Fibroblast of lung (primary cell): ENCODE results near the gene PPP2R5C. TPM values are rescaled to one million over a fixed set of nuclear protein-coding genes. Genes with fewer than 3 reads are reported as not detected.
"Not testable (repeated sequence)": the region's sequence is repeated elsewhere in the genome, so short reads cannot be mapped to it uniquely, and the experiment has no call there.

Source experiments
- DNase-seq, 2 donors: peaks; one replicate each; pipeline versions ENCODE4 v3.0.0 to v3.0.0-alpha.2; 2010; ENCODE audit warnings: low read depth in 2 of 2
- H2AFZ ChIP-seq: 2 replicates; pipeline ENCODE4 v1.5.1; 2012; ENCODE audit warnings: low read length, control low read depth, inconsistent platforms
- H3K27ac ChIP-seq: 2 replicates; pipeline ENCODE4 v1.5.1; 2011; ENCODE audit warnings: low read length, control low read depth; ENCODE audit not compliant: insufficient read depth
- H3K27me3 ChIP-seq: 2 replicates; pipeline ENCODE4 v1.5.1; 2011; ENCODE audit warnings: mild to moderate bottlenecking, low read length; ENCODE audit not compliant: control insufficient read depth, insufficient read depth
- H3K36me3 ChIP-seq: 2 replicates; pipeline ENCODE4 v1.5.1; 2011; ENCODE audit warnings: low read length; ENCODE audit not compliant: control insufficient read depth, insufficient read depth
- H3K4me1 ChIP-seq: 2 replicates; pipeline ENCODE4 v1.5.1; 2011; ENCODE audit warnings: low read length; ENCODE audit not compliant: control insufficient read depth, insufficient read depth; ENCODE audit errors: extremely low read depth
- H3K4me2 ChIP-seq: 2 replicates; pipeline ENCODE4 v1.5.1; 2011; ENCODE audit warnings: low read length, control low read depth; ENCODE audit not compliant: insufficient read depth; ENCODE audit errors: extremely low read depth
- H3K4me3 ChIP-seq, 4 experiments: fragments of 200-600 bp in 1 of 4; sonication (generic) in 1 of 4; replicated peaks in 1 of 4; 2 replicates each; pipeline ENCODE4 v1.5.1; 2011 to 2016; ENCODE audit warnings: low read length in 4 of 4, low read depth in 3 of 4, mild to moderate bottlenecking in 3 of 4, control low read depth in 2 of 4, inconsistent platforms in 1 of 4, mixed read lengths in 1 of 4; ENCODE audit not compliant: insufficient read depth in 1 of 4; ENCODE audit errors: control extremely low read depth in 1 of 4
- H3K79me2 ChIP-seq: 2 replicates; pipeline ENCODE4 v1.5.1; 2012; ENCODE audit warnings: mild to moderate bottlenecking, low read length, inconsistent platforms; ENCODE audit not compliant: control insufficient read depth, insufficient read depth
- H3K9ac ChIP-seq: 2 replicates; pipeline ENCODE4 v1.5.1; 2011; ENCODE audit warnings: mild to moderate bottlenecking, low read length, control low read depth; ENCODE audit not compliant: insufficient read depth
- H3K9me3 ChIP-seq: 2 replicates; pipeline ENCODE4 v1.5.1; 2012; ENCODE audit warnings: low read depth, low read length; ENCODE audit not compliant: control insufficient read depth, insufficient read depth
- H4K20me1 ChIP-seq: 2 replicates; pipeline ENCODE4 v1.5.1; 2011; ENCODE audit warnings: low read length; ENCODE audit not compliant: control insufficient read depth, insufficient read depth; ENCODE audit errors: extremely low read depth
- CTCF ChIP-seq, 2 donors: IDR thresholded peaks in 1 of 2; conservative IDR thresholded peaks in 1 of 2; 1 replicate in 1 of 2; 2 replicates in 1 of 2; pipeline ENCODE4 v1.5.1; 2011 to 2012; ENCODE audit warnings: low read length in 2 of 2, control low read depth in 1 of 2, inconsistent platforms in 1 of 2, low read depth in 1 of 2, mild to moderate bottlenecking in 1 of 2
- EZH2 ChIP-seq: IDR thresholded peaks from 2 replicates; pipeline ENCODE4 v1.5.1; 2012; ENCODE audit warnings: low read length, control low read depth, mild to moderate bottlenecking; ENCODE audit errors: missing control alignments
- polyA plus RNA-seq, 2 donors: library from polyadenylated mRNA; depleted of rRNA in 1 of 2; stranded (reverse) in 1 of 2; unstranded in 1 of 2; fragments of >200 nt; gene quantifications; 2 replicates each; pipeline ENCODE4 v1.2.1, GENCODE V29; 2011 to 2012; ENCODE audit warnings: missing spikeins in 1 of 2
- total RNA-seq: library from RNA; depleted of rRNA; stranded (reverse); fragments of >200 nt; gene quantifications from 2 replicates; pipeline ENCODE4 v1.2.1, GENCODE V29; 2014

PPP2R5C gene
- total and polyA plus RNA-seq, 2 donors (not counting 1 experiment from before 2014, with no cell fraction given): 86.0 to 116 TPM

- Histone ChIP-seq H3K4me2 (no peak overlapping the region), H3K9me3 (no peaks in the 10 kb centered on the region), H4K20me1 (no peaks in the 10 kb centered on the region), H3K9ac (no peak overlapping the region), H3K4me1 (no peaks in the 10 kb centered on the region), H2AFZ (no peak overlapping the region), H3K36me3 (no peaks in the 10 kb centered on the region), H3K27ac (no peak overlapping the region), H3K79me2 (no peaks in the 10 kb centered on the region), H3K4me3 (no peak overlapping the region), H3K27me3 (peaks cover 2% of the 10 kb centered on the region)
- TF ChIP-seq CTCF (conservative IDR thresholded peaks at IDR 0.05 in 1 of 2, IDR thresholded peaks at IDR 0.05 in 1 of 2; ENCODE audit: low read depth in 1 of 2, low read length in 2 of 2) (no peak), EZH2 (no peak)
- DNase-seq: no peak
Measured at GRCh38 chr14:101721111-101721510, 40.4 kb upstream of the PPP2R5C start.

- H3K27me3 ChIP-seq: peaks cover 2% of the 10 kb centered on the region
- no peak overlapping the region for H2AFZ ChIP-seq
- H3K4me2 ChIP-seq: no peak overlapping the region
- H4K20me1 ChIP-seq: no peaks in the 10 kb centered on the region
- no peak overlapping the region for H3K9ac ChIP-seq
- no peaks in the 10 kb centered on the region for H3K36me3 ChIP-seq
- H3K4me3 ChIP-seq: no peak overlapping the region
- no peaks in the 10 kb centered on the region for H3K79me2 ChIP-seq
- DNase-seq: peak in 1 of 2 donors; percentile 93
- no peaks in the 10 kb centered on the region for H3K9me3 ChIP-seq
- no peaks in the 10 kb centered on the region for H3K4me1 ChIP-seq
- H3K27ac ChIP-seq: no peak overlapping the region
- TF ChIP-seq CTCF (conservative IDR thresholded peaks at IDR 0.05 in 1 of 2, IDR thresholded peaks at IDR 0.05 in 1 of 2; ENCODE audit: low read depth in 1 of 2, low read length in 2 of 2) (no peak), EZH2 (no peak)
Measured at GRCh38 chr14:101721951-101722661, 39.4 kb upstream of the PPP2R5C start.

DNA sequence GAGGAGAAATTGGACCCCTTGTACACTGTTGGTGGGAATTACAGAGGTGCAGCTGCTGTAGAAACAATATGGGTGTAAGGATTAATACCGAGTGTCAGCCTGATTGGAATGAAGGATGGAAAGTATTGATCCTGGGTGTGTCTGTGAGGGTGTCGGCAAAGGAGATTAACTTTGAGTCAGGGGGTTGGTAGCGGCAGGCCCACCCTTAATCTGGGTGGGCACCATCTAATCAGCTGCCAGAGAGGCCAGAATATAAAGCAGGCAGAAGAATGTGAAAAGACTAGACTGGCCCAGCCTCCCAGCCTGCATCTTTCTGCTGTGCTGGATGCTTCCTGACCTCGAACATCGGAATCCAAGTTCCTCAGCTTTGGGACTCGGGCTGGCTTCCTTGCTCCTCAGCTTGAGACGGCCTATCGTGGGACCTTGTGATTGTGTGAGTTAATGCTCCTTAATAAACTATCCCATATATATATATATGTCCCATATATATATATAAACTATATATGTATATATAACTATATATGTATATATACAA lies 38.4 kb upstream of the PPP2R5C start:
- no peak for DNase-seq
- no peaks in the 10 kb centered on the region for H3K4me1 ChIP-seq
- no peak overlapping the region for H3K4me3 ChIP-seq
- no peaks in the 10 kb centered on the region for H3K36me3 ChIP-seq
- H2AFZ ChIP-seq: no peak overlapping the region
- H3K9me3 ChIP-seq: no peaks in the 10 kb centered on the region
- H3K9ac ChIP-seq: no peak overlapping the region
- no peaks in the 10 kb centered on the region for H4K20me1 ChIP-seq
- H3K27ac ChIP-seq: no peak overlapping the region
- no peaks in the 10 kb centered on the region for H3K79me2 ChIP-seq
- H3K4me2 ChIP-seq: no peak overlapping the region
- H3K27me3 ChIP-seq: peaks cover 2% of the 10 kb centered on the region
- TF ChIP-seq CTCF (conservative IDR thresholded peaks at IDR 0.05 in 1 of 2, IDR thresholded peaks at IDR 0.05 in 1 of 2; ENCODE audit: low read depth in 1 of 2, low read length in 2 of 2) (no peak), EZH2 (no peak)

- not testable (repeated sequence) for H3K9ac ChIP-seq, H3K36me3 ChIP-seq, H3K9me3 ChIP-seq, H3K27me3 ChIP-seq, H3K79me2 ChIP-seq, H4K20me1 ChIP-seq, H3K4me1 ChIP-seq, H2AFZ ChIP-seq, H3K4me3 ChIP-seq, DNase-seq, H3K27ac ChIP-seq, H3K4me2 ChIP-seq
Measured at GRCh38 chr14:101725652-101726051, 35.9 kb upstream of the PPP2R5C start.
